Esophagus (tissue), 2 donors: ENCODE data around the gene ARMC9. TPM values are rescaled to one million over a fixed set of nuclear protein-coding genes. Genes with fewer than 3 reads are reported as not detected.

ENCODE experiments used
- H3K27ac ChIP-seq, 2 donors: one replicate each; pipeline ENCODE4 v1.5.1; 2013; ENCODE audit warnings: low read depth in 2 of 2, mild to moderate bottlenecking in 2 of 2, inconsistent platforms in 1 of 2, low read length in 1 of 2, moderate library complexity in 1 of 2
- H3K27me3 ChIP-seq, 2 donors: one replicate each; pipeline ENCODE4 v1.6.1; 2013; ENCODE audit warnings: low read length in 2 of 2, control low read depth in 1 of 2, mild to moderate bottlenecking in 1 of 2; ENCODE audit not compliant: insufficient read depth in 2 of 2, control insufficient read depth in 1 of 2
- H3K36me3 ChIP-seq, 2 donors: one replicate each; pipeline ENCODE4 v1.6.1; 2013; ENCODE audit warnings: low read length in 1 of 2; ENCODE audit not compliant: control insufficient read depth in 2 of 2, insufficient read depth in 2 of 2
- H3K4me1 ChIP-seq, 2 donors: one replicate each; pipeline ENCODE4 v1.6.1; 2013; ENCODE audit warnings: low read length in 1 of 2; ENCODE audit not compliant: control insufficient read depth in 2 of 2, insufficient read depth in 2 of 2
- H3K4me3 ChIP-seq, 2 donors: one replicate each; pipeline ENCODE4 v1.5.1; 2013; ENCODE audit warnings: low read length in 2 of 2, mild to moderate bottlenecking in 2 of 2, low read depth in 1 of 2, moderate library complexity in 1 of 2
- H3K9me3 ChIP-seq, 2 donors: one replicate each; pipeline ENCODE4 v1.6.1; 2013; ENCODE audit warnings: mild to moderate bottlenecking in 2 of 2, low read depth in 1 of 2, low read length in 1 of 2, moderate library complexity in 1 of 2; ENCODE audit not compliant: control insufficient read depth in 2 of 2, insufficient read depth in 1 of 2
- WGBS, 2 donors: extraction: QIAGEN DNeasy Blood & Tissue Kit; methylation state at CpG; one replicate each; pipeline ENCODE4 v1.1.7; 2013; 5-methylcytosine and 5-hydroxymethylcytosine counted together
- polyA plus RNA-seq, 2 donors: library from polyadenylated mRNA; stranded (reverse); fragments of 200-250 nt; gene quantifications; one replicate each; pipeline ENCODE4 v1.2.3, GENCODE V29; 2013
- donor health status: healthy with polysubstance abuse.
- donor health status: Bipolar disorder and iron deficiency.

Gene ARMC9
- polyA plus RNA-seq, 2 donors = 2.9 to 3.6 TPM

DNA sequence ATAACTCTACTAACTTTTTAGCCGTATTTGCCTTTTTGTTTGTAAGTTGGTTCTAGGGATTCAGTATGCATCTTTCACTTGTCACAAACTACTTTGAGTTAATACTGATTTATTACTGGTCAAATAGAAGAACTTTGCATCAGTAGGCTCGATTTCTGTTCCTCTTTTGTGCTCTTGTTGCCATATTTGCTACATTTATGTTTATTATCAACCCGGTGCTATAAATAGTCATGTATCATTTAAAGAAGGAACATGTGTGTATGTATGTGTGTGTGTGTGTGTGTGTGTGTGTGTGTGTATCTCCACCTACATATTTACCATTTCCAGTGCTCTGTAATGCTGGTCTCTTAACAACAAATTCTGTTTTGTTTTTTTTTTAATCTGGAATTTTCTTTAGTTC lies 117.5 kb downstream of the ARMC9 start:
- H3K4me1 ChIP-seq = peaks cover 0 to 2% of the 10 kb centered on the region in 2 donors
- no peaks in the 10 kb centered on the region for H3K9me3 ChIP-seq
- no peak overlapping the region for H3K4me3 ChIP-seq

DNA sequence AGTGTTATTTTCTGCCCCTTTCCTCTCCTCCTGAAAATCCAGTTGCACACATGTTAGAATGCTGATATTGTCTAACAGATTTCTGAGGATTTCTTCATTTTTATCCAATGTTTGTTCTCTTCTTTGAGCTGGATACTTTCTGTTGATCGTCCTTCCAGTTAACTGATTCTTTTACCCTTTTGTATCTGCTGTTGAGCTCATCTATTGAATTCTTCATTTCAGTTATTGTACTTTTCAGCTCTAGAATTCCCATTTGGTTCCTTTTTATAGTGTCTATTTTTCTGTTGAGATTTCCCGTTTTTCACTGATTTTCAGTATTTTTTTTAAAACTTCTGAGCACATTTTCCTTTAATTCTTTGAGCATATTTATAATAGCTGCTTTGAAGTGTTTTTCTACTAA lies 119.1 kb downstream of the ARMC9 start:
- Histone ChIP-seq H3K4me3 (no peak overlapping the region), H3K9me3 (no peaks in the 10 kb centered on the region), H3K27me3 (no peaks in the 10 kb centered on the region), H3K4me1 (peaks cover 0 to 2% of the 10 kb centered on the region in 2 donors), H3K36me3 (no peaks in the 10 kb centered on the region), H3K27ac (no peak overlapping the region)
- 93 to 95% methylated on average over 2 of the region's 2 CpGs for WGBS, 2 donors

More for the DNA sequence above, 117.5 kb downstream of the ARMC9 start:
- WGBS, 2 donors = 84% methylated on average over 3 of the region's 3 CpGs
- no peaks in the 10 kb centered on the region for H3K27me3 ChIP-seq
- no peaks in the 10 kb centered on the region for H3K36me3 ChIP-seq
- no peak overlapping the region for H3K27ac ChIP-seq

DNA sequence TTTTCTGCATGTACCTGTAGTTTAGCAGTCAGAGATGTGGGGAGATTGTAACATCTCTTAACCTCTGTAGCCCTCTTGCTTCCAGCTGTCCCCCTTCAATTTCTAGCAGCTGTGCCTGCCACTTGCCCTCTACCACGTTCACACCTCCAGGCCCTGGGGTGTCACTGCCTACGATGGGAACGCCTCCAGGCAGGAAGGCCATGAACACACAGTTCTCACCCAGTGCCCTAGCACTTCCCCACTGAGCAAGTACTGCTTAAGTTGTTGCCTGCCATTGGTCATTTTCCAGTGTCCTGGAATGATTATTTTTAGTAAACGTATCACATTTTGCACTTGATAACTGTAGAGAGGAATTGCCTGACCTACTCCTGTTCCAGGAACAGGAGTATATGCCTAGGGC lies 120.0 kb downstream of the ARMC9 start:
- no peaks in the 10 kb centered on the region for H3K27me3 ChIP-seq
- no peaks in the 10 kb centered on the region for H3K36me3 ChIP-seq
- H3K4me1 ChIP-seq = peaks cover 0 to 2% of the 10 kb centered on the region in 2 donors
- WGBS, 2 donors = 77 to 84% methylated on average over 4 of the region's 4 CpGs
- H3K27ac ChIP-seq = no peak overlapping the region
- no peak overlapping the region for H3K4me3 ChIP-seq
- no peaks in the 10 kb centered on the region for H3K9me3 ChIP-seq

DNA sequence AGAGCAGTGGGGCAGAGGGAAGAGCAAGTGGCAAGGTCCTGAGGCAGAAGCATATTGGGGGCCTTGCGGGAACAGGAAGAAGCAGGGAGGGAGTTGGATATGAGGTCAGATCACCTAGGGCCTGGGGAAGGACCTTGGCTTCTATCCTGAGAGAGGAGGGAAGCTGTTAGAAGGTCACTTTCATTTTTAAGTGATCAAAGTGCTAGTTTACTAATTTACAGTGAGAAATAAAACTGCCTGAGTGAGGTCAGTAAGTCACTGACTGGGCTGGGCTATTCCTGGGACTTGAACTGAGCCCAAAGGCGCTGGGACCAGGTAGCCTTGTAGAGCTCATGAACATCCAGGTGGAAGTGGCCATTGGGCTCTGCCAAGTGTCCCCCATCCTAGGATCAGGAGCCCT lies 120.5 kb downstream of the ARMC9 start:
- Histone ChIP-seq H3K4me1 (peaks cover 0 to 2% of the 10 kb centered on the region in 2 donors), H3K36me3 (no peaks in the 10 kb centered on the region), H3K4me3 (no peak overlapping the region), H3K27me3 (no peaks in the 10 kb centered on the region), H3K9me3 (no peaks in the 10 kb centered on the region), H3K27ac (no peak overlapping the region)
- 73 to 76% methylated on average over 2 of the region's 2 CpGs for WGBS, 2 donors

DNA sequence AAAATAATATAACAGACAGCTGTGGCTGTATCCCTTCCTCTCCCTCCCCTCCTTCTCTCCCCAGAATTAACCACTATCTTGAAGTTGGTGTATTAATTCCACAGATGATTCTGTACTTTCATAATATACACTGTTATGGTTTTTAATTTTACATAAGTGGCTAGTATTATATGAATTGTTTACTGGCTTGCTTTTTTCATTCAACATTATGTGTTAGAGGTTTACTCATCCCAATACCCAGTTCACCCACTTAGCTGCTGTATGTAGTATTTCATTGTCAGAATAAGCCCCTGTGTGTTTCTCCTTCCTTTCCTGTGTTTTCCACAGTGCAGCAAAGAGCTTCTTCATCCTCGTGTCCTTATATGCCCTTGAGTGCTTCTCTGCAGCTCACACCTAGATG lies 121.4 kb downstream of the ARMC9 start:
- WGBS, 2 donors = 75 to 76% methylated on average over 1 of the region's 1 CpG

DNA sequence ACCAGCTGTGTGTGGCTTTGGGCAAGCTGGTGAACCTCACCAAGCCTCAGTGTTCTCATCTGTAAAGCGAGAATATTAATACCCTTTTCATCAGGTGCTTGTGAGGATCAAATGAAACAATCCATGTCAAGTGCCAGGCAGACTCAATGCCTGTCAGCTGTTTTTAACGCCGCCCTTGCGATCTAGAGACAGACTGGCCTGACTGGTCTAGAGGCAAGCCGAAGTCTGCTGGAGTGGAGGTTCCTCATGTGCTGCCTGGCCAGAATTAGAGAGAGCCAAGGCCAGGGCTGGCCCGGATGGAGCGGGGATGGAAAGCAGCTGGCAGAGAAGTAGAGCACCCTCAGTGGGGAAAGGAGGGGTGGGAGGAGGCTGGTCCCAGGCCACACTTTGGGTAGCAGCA lies 122.6 kb downstream of the ARMC9 start:
- Histone ChIP-seq H3K9me3 (no peaks in the 10 kb centered on the region), H3K27ac (no peak overlapping the region), H3K36me3 (no peaks in the 10 kb centered on the region), H3K27me3 (no peaks in the 10 kb centered on the region), H3K4me1 (peaks cover 0 to 2% of the 10 kb centered on the region in 2 donors), H3K4me3 (no peak overlapping the region)
- WGBS, 2 donors = 52 to 58% methylated on average over 7 of the region's 7 CpGs

More for the DNA sequence above, 121.4 kb downstream of the ARMC9 start:
- no peak overlapping the region for H3K4me3 ChIP-seq
- no peaks in the 10 kb centered on the region for H3K9me3 ChIP-seq
- H3K27me3 ChIP-seq = no peaks in the 10 kb centered on the region
- H3K27ac ChIP-seq = no peak overlapping the region
- no peaks in the 10 kb centered on the region for H3K36me3 ChIP-seq
- peaks cover 0 to 2% of the 10 kb centered on the region in 2 donors for H3K4me1 ChIP-seq

DNA sequence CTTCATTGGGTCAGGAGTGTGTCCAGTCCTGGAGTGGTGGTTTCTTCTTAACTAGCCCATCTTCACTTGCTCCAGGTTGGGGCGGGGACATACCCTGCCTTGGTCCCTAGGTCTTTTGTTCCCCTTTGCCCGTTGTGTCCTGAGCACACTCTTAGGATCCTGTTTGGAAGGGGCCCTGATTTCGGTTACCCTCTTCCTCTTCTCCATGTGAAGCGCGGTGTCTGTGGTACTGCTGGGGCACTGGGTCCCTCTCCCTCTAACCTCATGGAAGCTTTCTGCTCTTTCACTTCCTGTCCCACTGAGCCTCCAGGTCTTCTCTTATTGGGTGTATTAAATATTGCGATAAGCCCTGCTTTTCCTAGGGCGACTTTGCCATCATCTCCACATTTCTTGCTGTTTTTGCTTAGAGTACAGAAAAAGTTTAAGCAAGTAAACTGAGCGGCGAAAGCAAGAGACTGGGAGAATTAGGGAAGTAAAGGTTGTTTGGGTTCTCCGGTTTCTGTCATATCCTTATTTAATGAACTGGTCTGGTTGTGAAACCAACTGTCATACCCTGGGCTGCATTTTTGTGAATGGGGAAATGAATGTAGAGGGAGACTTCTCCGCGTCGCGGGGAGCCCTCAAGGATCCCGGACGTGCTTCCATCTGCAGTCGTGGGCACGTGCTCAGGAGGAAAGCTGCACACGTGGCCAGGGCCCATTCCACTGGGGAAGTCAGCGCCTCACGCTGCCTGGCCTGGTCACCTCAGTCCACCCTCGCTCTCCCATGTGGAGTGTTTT lies 123.3 kb downstream of the ARMC9 start:
- Histone ChIP-seq H3K27me3 (no peaks in the 10 kb centered on the region), H3K36me3 (no peaks in the 10 kb centered on the region), H3K9me3 (no peaks in the 10 kb centered on the region), H3K4me1 (peaks cover 0 to 2% of the 10 kb centered on the region in 2 donors), H3K4me3 (no peak overlapping the region), H3K27ac (no peak overlapping the region)
- WGBS, 2 donors = 79 to 82% methylated on average over 22 of the region's 22 CpGs

DNA sequence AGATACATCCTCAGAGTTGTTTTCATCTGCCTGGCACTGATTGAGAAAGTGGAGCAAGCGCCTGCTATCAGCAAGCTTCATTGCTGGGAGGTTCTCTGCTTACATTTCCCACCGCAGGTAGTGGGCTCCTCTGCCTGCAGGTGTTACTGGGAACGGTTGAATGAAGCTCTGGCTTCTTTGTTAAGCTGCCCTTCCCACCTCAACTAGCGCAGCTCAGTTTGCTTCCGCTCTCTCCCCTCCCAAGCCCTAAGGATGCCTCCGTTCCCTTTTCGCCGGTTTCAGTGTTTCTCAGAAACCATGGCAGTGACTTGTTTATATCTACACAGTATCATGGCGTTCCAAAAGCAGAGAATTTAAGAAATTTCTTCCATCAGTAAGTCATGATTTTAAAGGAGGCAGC lies 124.9 kb downstream of the ARMC9 start:
- H3K36me3 ChIP-seq = no peaks in the 10 kb centered on the region
- 81 to 87% methylated on average over 9 of the region's 9 CpGs for WGBS, 2 donors
- H3K4me3 ChIP-seq = no peak overlapping the region
- H3K27me3 ChIP-seq = no peaks in the 10 kb centered on the region
- H3K27ac ChIP-seq = no peak overlapping the region
- H3K4me1 ChIP-seq = peaks cover 0 to 2% of the 10 kb centered on the region in 2 donors
- H3K9me3 ChIP-seq = no peaks in the 10 kb centered on the region

DNA sequence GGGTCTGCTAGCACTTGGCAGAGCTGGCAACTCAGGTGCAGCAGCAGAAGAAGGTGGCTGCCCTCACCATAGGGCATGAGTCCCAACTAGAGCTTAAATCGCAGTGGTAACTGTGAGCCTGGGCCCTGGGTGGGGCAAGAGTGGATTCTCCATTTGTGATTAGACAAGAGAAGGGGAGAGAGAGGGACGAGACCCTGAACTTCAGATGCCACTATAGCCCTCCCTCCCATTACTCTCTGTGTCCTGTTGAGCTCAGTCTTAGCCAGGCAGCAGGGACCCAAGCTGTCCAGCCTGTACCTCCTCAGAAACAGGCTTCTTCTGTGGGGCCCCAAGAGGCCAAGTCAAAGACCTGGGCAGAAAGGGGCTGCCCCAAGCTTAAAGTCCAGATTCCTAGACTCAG lies 127.4 kb downstream of the ARMC9 start:
- 92 to 97% methylated on average over 2 of the region's 2 CpGs for WGBS, 2 donors
- Histone ChIP-seq H3K27me3 (no peaks in the 10 kb centered on the region), H3K4me3 (no peak overlapping the region), H3K9me3 (no peaks in the 10 kb centered on the region), H3K27ac (no peak overlapping the region), H3K4me1 (no peaks in the 10 kb centered on the region), H3K36me3 (no peaks in the 10 kb centered on the region)

DNA sequence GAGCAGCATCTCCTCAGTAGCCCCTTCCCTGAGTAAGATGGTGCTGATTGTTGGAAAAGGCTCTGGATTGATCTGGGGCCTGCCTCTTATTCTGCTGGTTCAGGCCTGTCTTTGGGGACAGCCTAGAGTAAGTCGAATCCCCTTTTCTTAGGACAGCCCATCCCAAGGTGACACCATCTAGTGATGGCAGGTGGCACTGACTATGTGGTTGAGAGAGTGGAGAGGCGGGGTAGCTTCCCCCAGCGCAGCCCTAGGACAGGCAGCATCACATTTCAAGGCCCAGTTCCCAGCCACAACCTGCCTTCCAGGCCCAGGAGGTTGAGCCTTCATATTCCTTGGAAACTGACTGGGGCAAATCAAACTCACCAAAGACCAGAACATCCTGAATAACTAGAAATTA lies 128.0 kb downstream of the ARMC9 start:
- H3K27me3 ChIP-seq = no peaks in the 10 kb centered on the region
- H3K27ac ChIP-seq = no peak overlapping the region
- H3K4me1 ChIP-seq = no peaks in the 10 kb centered on the region
- no peaks in the 10 kb centered on the region for H3K9me3 ChIP-seq
- no peak overlapping the region for H3K4me3 ChIP-seq
- 88 to 92% methylated on average over 3 of the region's 3 CpGs for WGBS, 2 donors
- H3K36me3 ChIP-seq = no peaks in the 10 kb centered on the region
